Measurements from ENCODE around the gene HJV. TPM values are rescaled to one million over a fixed set of nuclear protein-coding genes. Genes with fewer than 3 reads are reported as not detected.

The HJV gene
- polyA plus RNA-seq, 4 donors = 0.13 TPM; not detected in 2

- DNase-seq (ENCODE audit: low read depth in 4 of 4, low spot score in 3 of 4) = no peak
Measured at GRCh38 chr1:146022403-146023127, 1.0 kb upstream of the HJV start.

- no peak for DNase-seq (ENCODE audit: low read depth in 4 of 4, low spot score in 3 of 4)
Measured at GRCh38 chr1:146021050-146021445, 487 bp downstream of the HJV start.

- no peak for DNase-seq (ENCODE audit: low read depth in 4 of 4, low spot score in 3 of 4)
Measured at GRCh38 chr1:146020058-146021049, 1.2 kb downstream of the HJV start.

GRCh38 chr1:146019231-146020057 is 2.1 kb downstream of the HJV start:
- no peak for DNase-seq (ENCODE audit: low read depth in 4 of 4, low spot score in 3 of 4)

GRCh38 chr1:146016891-146017290 is 4.6 kb downstream of the HJV start:
- no peak for DNase-seq (ENCODE audit: low read depth in 4 of 4, low spot score in 3 of 4)

- DNase-seq (ENCODE audit: low read depth in 4 of 4, low spot score in 3 of 4) = no peak
Measured at GRCh38 chr1:146013559-146013922, 8.0 kb downstream of the HJV start.

GRCh38 chr1:146012703-146013558 is 8.6 kb downstream of the HJV start:
- DNase-seq (ENCODE audit: low read depth in 4 of 4, low spot score in 3 of 4) = peak in 1 of 4 donors; percentile 58

- DNase-seq (ENCODE audit: low read depth in 4 of 4, low spot score in 3 of 4) = no peak
Measured at GRCh38 chr1:146010126-146010738, 11.3 kb downstream of the HJV start.

GRCh38 chr1:146007489-146008133 is 13.9 kb downstream of the HJV start:
- no peak for DNase-seq (ENCODE audit: low read depth in 4 of 4, low spot score in 3 of 4)

- no peak for DNase-seq (ENCODE audit: low read depth in 4 of 4, low spot score in 3 of 4)
Measured at GRCh38 chr1:146001709-146002108, 19.8 kb downstream of the HJV start.

- no peak for DNase-seq (ENCODE audit: low read depth in 4 of 4, low spot score in 3 of 4)
Measured at GRCh38 chr1:145999321-146000024, 22.1 kb downstream of the HJV start.

GRCh38 chr1:145997718-145998023 is 23.9 kb downstream of the HJV start:
- DNase-seq (ENCODE audit: low read depth in 4 of 4, low spot score in 3 of 4) = no peak

GRCh38 chr1:145997016-145997717 is 24.4 kb downstream of the HJV start:
- no peak for DNase-seq (ENCODE audit: low read depth in 4 of 4, low spot score in 3 of 4)

GRCh38 chr1:145996433-145997015 is 25.0 kb downstream of the HJV start, which contains the start of gene TXNIP:
Gene TXNIP (minus strand): TSS chr1:145996579. CDS start chr1:145996266, 313 bp downstream.
- DNase-seq (ENCODE audit: low read depth in 4 of 4, low spot score in 3 of 4) = peak; percentile 97 to 99 (median 98)

GRCh38 chr1:145995964-145996432 is 25.5 kb downstream of the HJV start:
- no peak for DNase-seq (ENCODE audit: low read depth in 4 of 4, low spot score in 3 of 4)

GRCh38 chr1:145995148-145995881 is 26.2 kb downstream of the HJV start:
- no peak for DNase-seq (ENCODE audit: low read depth in 4 of 4, low spot score in 3 of 4)

Measured in right renal pelvis (tissue), 4 donors.